HCT116 (cell line): ENCODE results near the gene FOXF1. TPM values are rescaled to one million over a fixed set of nuclear protein-coding genes. Genes with fewer than 3 reads are reported as not detected.

ENCODE experiments used
- ATAC-seq: fragments of 200-7000 bp; cut with Tn5 transposase; 2 replicates; pipeline ENCODE4 v1.9.1; 2020; ENCODE audit warnings: mild to moderate bottlenecking, moderate library complexity
- BruUV-seq: library from RNA; stranded (reverse); fragments of 400-500 nt; replicated peaks from 2 replicates; lab custom pipeline; 2021; lab: Mats Ljungman, UMichigan
- CTCF ChIA-PET: fragments of 300-600 bp; sonication (Branson Sonifier 250); formaldehyde crosslinking; loops from one replicate; lab custom pipeline; 2021; ENCODE audit warnings: antibody characterized with exemption; lab: Charles Lee
- POLR2A ChIA-PET: fragments of 300-600, 350-600 bp; sonication (Branson Sonifier 250); formaldehyde crosslinking; loops from one replicate; lab custom pipeline; 2021; ENCODE audit warnings: antibody characterized with exemption; lab: Charles Lee
- RAD21 ChIA-PET, 2 experiments: fragments of 300-600 bp; sonication (Branson Sonifier 250); formaldehyde crosslinking; loops; one replicate each; lab custom pipeline; 2023; ENCODE audit warnings: low total read pairs in 2 of 2; ENCODE audit not compliant: uncharacterized antibody in 2 of 2, unreplicated experiment in 2 of 2, low non-redundant PET in 1 of 2; lab: Charles Lee
- DNase-seq: peaks from one replicate; pipeline ENCODE4 v3.0.0-alpha.2; 2010; ENCODE audit warnings: low read depth, low spot score
- H2AFZ ChIP-seq: fragments of 200-600 bp; shearing (Covaris generic), sonication (generic); 2 replicates; pipeline ENCODE4 v1.6.1; 2017; ENCODE audit warnings: low read depth, mixed run types, mixed read lengths, antibody characterized with exemption, low read length; ENCODE audit not compliant: poor library complexity, severe bottlenecking
- H3K27ac ChIP-seq: 2 replicates; pipeline ENCODE4 v1.5.1; 2012; ENCODE audit warnings: low read depth, low read length
- H3K27me3 ChIP-seq: fragments of 200-600 bp; sonication (generic); 2 replicates; pipeline ENCODE4 v1.6.1; 2016; ENCODE audit warnings: mixed run types, low read length, mixed read lengths; ENCODE audit not compliant: insufficient read depth
- H3K36me3 ChIP-seq, 2 experiments: fragments of 200-500 bp in 1 of 2; fragments of 200-600 bp in 1 of 2; sonication (Bioruptor generic) in 1 of 2; sonication (generic) in 1 of 2; 2 replicates each; pipeline versions ENCODE4 v1.5.1 to v1.6.1; 2014 to 2016; ENCODE audit warnings: low read length in 2 of 2, inconsistent platforms in 1 of 2, mixed read lengths in 1 of 2, mixed run types in 1 of 2; ENCODE audit not compliant: insufficient read depth in 2 of 2, control insufficient read depth in 1 of 2
- H3K4me1 ChIP-seq, 2 experiments: fragments of 200-600 bp in 1 of 2; sonication (generic) in 1 of 2; 2 replicates each; pipeline versions ENCODE4 v1.5.1 to v1.6.1; 2012 to 2017; ENCODE audit warnings: low read length in 2 of 2, inconsistent platforms in 1 of 2, mild to moderate bottlenecking in 1 of 2, mixed read lengths in 1 of 2, mixed run types in 1 of 2, moderate library complexity in 1 of 2; ENCODE audit not compliant: insufficient read depth in 2 of 2, control insufficient read depth in 1 of 2
- H3K4me2 ChIP-seq: fragments of 200-600 bp; sonication (generic); 2 replicates; pipeline ENCODE4 v1.6.1; 2017; ENCODE audit warnings: mixed run types, low read length, mixed read lengths
- H3K4me3 ChIP-seq, 2 experiments: fragments of 200-600 bp in 1 of 2; sonication (generic) in 1 of 2; replicated peaks in 1 of 2; 2 replicates each; pipeline ENCODE4 v1.5.1; 2011 to 2016; ENCODE audit warnings: low read length in 2 of 2, control low read depth in 1 of 2, low read depth in 1 of 2, mild to moderate bottlenecking in 1 of 2, mixed read lengths in 1 of 2, mixed run types in 1 of 2
- H3K79me2 ChIP-seq: fragments of 200-600 bp; sonication (generic); 2 replicates; pipeline ENCODE4 v1.6.1; 2017; ENCODE audit warnings: mild to moderate bottlenecking, mixed run types, low read length, moderate library complexity, mixed read lengths; ENCODE audit not compliant: insufficient read depth
- H3K9ac ChIP-seq: fragments of 200-600 bp; sonication (generic); 2 replicates; pipeline ENCODE4 v1.6.1; 2016; ENCODE audit warnings: low read length, mixed read lengths
- H3K9me2 ChIP-seq: fragments of 200-600 bp; sonication (generic), shearing (Covaris generic); 2 replicates; pipeline ENCODE4 v1.6.1; 2017; ENCODE audit warnings: mixed run types, mild to moderate bottlenecking, moderate library complexity; ENCODE audit not compliant: insufficient read depth
- H3K9me3 ChIP-seq, 2 experiments: fragments of 200-500 bp in 1 of 2; fragments of 200-600 bp in 1 of 2; sonication (Bioruptor generic) in 1 of 2; sonication (generic) in 1 of 2; 2 replicates each; pipeline ENCODE4 v1.6.1; 2014 to 2017; ENCODE audit warnings: low read length in 2 of 2, mixed read lengths in 2 of 2, inconsistent platforms in 1 of 2, low read depth in 1 of 2, mild to moderate bottlenecking in 1 of 2, mixed run types in 1 of 2, moderate library complexity in 1 of 2; ENCODE audit not compliant: control insufficient read depth in 1 of 2, insufficient read depth in 1 of 2
- H4K20me1 ChIP-seq: fragments of 200-600 bp; sonication (generic), shearing (Covaris generic); 2 replicates; pipeline ENCODE4 v1.6.1; 2017; ENCODE audit warnings: mixed run types, mild to moderate bottlenecking, moderate library complexity; ENCODE audit not compliant: insufficient read depth
- ATF3 ChIP-seq: IDR thresholded peaks from 2 replicates; pipeline ENCODE4 v1.6.1; 2012
- CBX3 ChIP-seq: IDR thresholded peaks from 2 replicates; pipeline ENCODE4 v1.6.1; 2012; ENCODE audit warnings: low read depth
- CEBPB ChIP-seq: IDR thresholded peaks from 2 replicates; pipeline ENCODE4 v1.6.1; 2012; ENCODE audit warnings: low read depth
- CTCF ChIP-seq, 3 experiments: fragments of 200-600 bp in 1 of 3; sonication (generic) in 1 of 3; IDR thresholded peaks in 2 of 3; conservative IDR thresholded peaks in 1 of 3; 2 replicates each; pipeline ENCODE4 v1.5.1; 2012 to 2017; ENCODE audit warnings: low read depth in 2 of 3, low read length in 2 of 3, antibody characterized with exemption in 1 of 3, borderline replicate concordance in 1 of 3, control low read depth in 1 of 3, mild to moderate bottlenecking in 1 of 3, mixed read lengths in 1 of 3, mixed run types in 1 of 3, moderate library complexity in 1 of 3; ENCODE audit not compliant: insufficient read depth in 1 of 3
- EZH2 ChIP-seq: fragments of 200-600 bp; sonication (generic); IDR thresholded peaks from 2 replicates; pipeline ENCODE4 v1.6.1; 2017; ENCODE audit warnings: antibody characterized with exemption, mixed run types
- JUND ChIP-seq: IDR thresholded peaks from 2 replicates; pipeline ENCODE4 v1.6.1; 2012
- MAX ChIP-seq: IDR thresholded peaks from 2 replicates; pipeline ENCODE4 v1.6.1; 2012
- SIN3A ChIP-seq: IDR thresholded peaks from 2 replicates; pipeline ENCODE4 v1.6.1; 2012; ENCODE audit warnings: low read depth
- SP1 ChIP-seq: IDR thresholded peaks from 2 replicates; pipeline ENCODE4 v1.6.1; 2012; ENCODE audit warnings: low read depth
- TCF7L2 ChIP-seq: IDR thresholded peaks from 2 replicates; pipeline ENCODE4 v1.7.0; 2011; ENCODE audit warnings: borderline replicate concordance, inconsistent platforms; ENCODE audit not compliant: insufficient read depth, insufficient read length; ENCODE audit errors: extremely low read depth
- ZNF274 ChIP-seq: fragments of 200-500 bp; sonication (Bioruptor generic); IDR thresholded peaks from 2 replicates; pipeline ENCODE4 v1.6.1; 2014; ENCODE audit warnings: mild to moderate bottlenecking, low read depth, low read length, inconsistent platforms
- intact Hi-C: fragments of 100-400 bp; cut with micrococcal nuclease; formaldehyde crosslinking; loops from 2 replicates; pipeline ENCODE4 v1.10.0; 2022
- total RNA-seq: library from RNA; stranded (reverse); gene quantifications from one replicate; pipeline ENCODE4 v1.2.1, GENCODE V29; 2021; ENCODE audit not compliant: unreplicated experiment

FOXF1 gene
- total RNA-seq, 1 experiment from 2014 or later: 2.4 TPM

- no peak overlapping the region for H3K4me2 ChIP-seq
- no peaks in the 10 kb centered on the region for H3K4me1 ChIP-seq
- intact Hi-C loops: no loop called here
- H3K9me2 ChIP-seq: no peaks in the 10 kb centered on the region
- peaks cover 12 to 14% of the 10 kb centered on the region in 2 experiments for H3K36me3 ChIP-seq
- DNase-seq (no peak), ATAC-seq (no peak)
- H4K20me1 ChIP-seq: no peaks in the 10 kb centered on the region
- no peaks in the 10 kb centered on the region for H3K79me2 ChIP-seq
- H3K27ac ChIP-seq: no peak overlapping the region
- ChIA-PET RAD21 (no interaction called here), POLR2A (no interaction called here), CTCF (no interaction called here)
- no peak overlapping the region for H2AFZ ChIP-seq
- no peak overlapping the region for H3K9ac ChIP-seq
- TF ChIP-seq SP1 (no peak), CBX3 (no peak)
- H3K27me3 ChIP-seq: no peaks in the 10 kb centered on the region
- H3K4me3 ChIP-seq: no peak overlapping the region
- H3K9me3 ChIP-seq: no peaks in the 10 kb centered on the region
- BruUV-seq: no TSS peak
These were observed 24.7 kb downstream of the FOXF1 start for GRCh38 chr16:86534779-86535615.

- Histone ChIP-seq H4K20me1 (no peaks in the 10 kb centered on the region), H3K4me1 (no peaks in the 10 kb centered on the region), H3K27ac (no peak overlapping the region), H3K4me3 (no peak overlapping the region), H3K4me2 (no peak overlapping the region), H3K36me3 (peaks cover 22 to 30% of the 10 kb centered on the region in 2 experiments), H3K9me3 (no peaks in the 10 kb centered on the region), H3K79me2 (no peaks in the 10 kb centered on the region), H3K9ac (no peak overlapping the region), H3K27me3 (no peaks in the 10 kb centered on the region), H3K9me2 (no peaks in the 10 kb centered on the region), H2AFZ (no peak overlapping the region)
- TF ChIP-seq MAX (no peak), CEBPB (no peak), JUND (no peak), TCF7L2 (no peak), ZNF274 (no peak), CTCF (IDR thresholded peaks at IDR 0.05 in 2 of 3, conservative IDR thresholded peaks at IDR 0.05 in 1 of 3; ENCODE audit: borderline replicate concordance in 1 of 3, insufficient read depth in 1 of 3, low read depth in 2 of 3, low read length in 2 of 3) (no peak), EZH2 (no peak), SIN3A (no peak), ATF3 (no peak)
- ChIA-PET CTCF (no interaction called here), RAD21 (no interaction called here), POLR2A (no interaction called here)
- ATAC-seq (no peak), DNase-seq (no peak)
- no TSS peak for BruUV-seq
- intact Hi-C loops: no loop called here
These were observed 26.3 kb downstream of the FOXF1 start for GRCh38 chr16:86536621-86537020.
